PC-3 (cell line): ENCODE measurements around the gene TCEA3. TPM values are rescaled to one million over a fixed set of nuclear protein-coding genes. Genes with fewer than 3 reads are reported as not detected.

ENCODE experiments used
- ATAC-seq: fragments of 200-7000 bp; cut with Tn5 transposase; 2 replicates; pipeline ENCODE4 v1.9.1; 2020; ENCODE audit warnings: mild to moderate bottlenecking, moderate library complexity
- BruUV-seq: library from RNA; stranded (reverse); fragments of 400-500 nt; replicated peaks from 2 replicates; lab custom pipeline; 2021; lab: Mats Ljungman, UMichigan
- CTCF ChIA-PET: fragments of 300-600 bp; sonication (Branson Sonifier 250); formaldehyde crosslinking; loops from one replicate; lab custom pipeline; 2022; ENCODE audit warnings: antibody characterized with exemption; lab: Charles Lee
- POLR2A ChIA-PET: fragments of 300-600 bp; sonication (Branson Sonifier 250); formaldehyde crosslinking; loops from one replicate; lab custom pipeline; 2022; ENCODE audit warnings: antibody characterized with exemption; ENCODE audit not compliant: unreplicated experiment; lab: Charles Lee
- DNase-seq: peaks from one replicate; pipeline ENCODE4 v3.0.0-alpha.2; 2015
- H2AFZ ChIP-seq: fragments of 300-600 bp; sonication (generic); 2 replicates; pipeline ENCODE4 v1.6.0; 2016; ENCODE audit warnings: antibody characterized with exemption, low read length
- H3F3A ChIP-seq: fragments of 300-600 bp; sonication (generic); one replicate; pipeline ENCODE4 v1.6.0; 2017; ENCODE audit warnings: antibody characterized with exemption, low read length, control low read depth, mild to moderate bottlenecking; ENCODE audit not compliant: unreplicated experiment
- H3K27ac ChIP-seq: fragments of 300-600 bp; sonication (generic); 2 replicates; pipeline ENCODE4 v1.5.1; 2016; ENCODE audit warnings: mild to moderate bottlenecking, low read length
- H3K27me3 ChIP-seq: fragments of 300-600 bp; sonication (generic); 2 replicates; pipeline ENCODE4 v1.6.1; 2016; ENCODE audit warnings: low read length, mixed read lengths
- H3K36me3 ChIP-seq: fragments of 300-600 bp; sonication (generic); 2 replicates; pipeline ENCODE4 v1.6.1; 2016; ENCODE audit warnings: low read depth, mixed run types, low read length, mixed read lengths
- H3K4me1 ChIP-seq: fragments of 300-600 bp; sonication (generic); 2 replicates; pipeline ENCODE4 v1.5.1; 2016; ENCODE audit warnings: low read length; ENCODE audit not compliant: insufficient read depth
- H3K4me2 ChIP-seq: fragments of 300-600 bp; sonication (generic); 2 replicates; pipeline ENCODE4 v1.6.0; 2016; ENCODE audit warnings: low read length
- H3K4me3 ChIP-seq: fragments of 300-600 bp; sonication (generic); 2 replicates; pipeline ENCODE4 v1.5.1; 2016; ENCODE audit warnings: mild to moderate bottlenecking, low read length, mixed read lengths
- H3K79me2 ChIP-seq: fragments of 300-600 bp; sonication (generic); 2 replicates; pipeline ENCODE4 v1.6.1; 2017; ENCODE audit warnings: low read length, mixed read lengths
- H3K9ac ChIP-seq: fragments of 300-600 bp; sonication (generic); 2 replicates; pipeline ENCODE4 v1.6.0; 2016; ENCODE audit warnings: mild to moderate bottlenecking, low read length
- H3K9me2 ChIP-seq: fragments of 300-600 bp; sonication (generic); replicated peaks from 2 replicates; pipeline ENCODE4 v1.6.1; 2016; ENCODE audit warnings: mixed run types, low read length, mixed read lengths
- H3K9me3 ChIP-seq: fragments of 300-600 bp; sonication (generic); 2 replicates; pipeline ENCODE4 v1.6.1; 2016; ENCODE audit warnings: low read length, mixed read lengths
- H4K20me1 ChIP-seq: fragments of 300-600 bp; sonication (generic); 2 replicates; pipeline ENCODE4 v1.6.1; 2016; ENCODE audit warnings: low read length, mixed read lengths
- EZH2 ChIP-seq: fragments of 300-600 bp; sonication (generic); IDR thresholded peaks from one replicate; pipeline ENCODE4 v1.6.1; 2017; ENCODE audit warnings: antibody characterized with exemption, mild to moderate bottlenecking, low read length; ENCODE audit not compliant: unreplicated experiment
- EZH2phosphoT487 ChIP-seq: fragments of 300-600 bp; sonication (generic); IDR thresholded peaks from 2 replicates; pipeline ENCODE4 v1.6.1; 2018; ENCODE audit warnings: mild to moderate bottlenecking, antibody characterized with exemption, low read length, borderline replicate concordance
- intact Hi-C: fragments of 100-400 bp; cut with micrococcal nuclease; formaldehyde crosslinking; loops from 2 replicates; pipeline ENCODE4 v1.9.0; 2023
- total RNA-seq: library from RNA; depleted of rRNA; stranded (reverse); fragments of >200 nt; gene quantifications from 2 replicates; pipeline ENCODE4 v1.2.3, GENCODE V29; 2014
- TF ChIP-seq, protein P1 (sequence below): fragments of 300-600 bp; sonication (generic); conservative IDR thresholded peaks from 2 replicates; pipeline ENCODE4 v1.5.1; 2017; ENCODE audit warnings: antibody characterized with exemption, low read depth, mild to moderate bottlenecking, low read length

Gene TCEA3
- total RNA-seq, 1 experiment from 2014 or later: 23.6 TPM

DNA sequence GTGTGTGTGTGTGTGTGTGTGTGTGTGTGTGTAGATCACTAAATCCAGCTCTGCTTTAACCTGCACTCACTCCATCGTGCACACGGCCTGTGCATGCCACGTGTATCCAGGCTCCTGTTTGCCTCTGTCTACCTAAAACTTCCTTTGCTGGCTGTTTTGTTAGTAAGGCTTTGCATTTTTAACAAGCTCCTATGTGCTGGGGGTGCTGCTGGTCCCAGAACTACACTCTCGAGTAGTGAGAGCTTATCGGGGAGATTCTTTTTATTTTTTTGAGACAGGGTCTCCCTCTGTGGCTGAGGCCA lies 596 bp upstream of the TCEA3 start:
- Histone ChIP-seq H3K9ac (0 out of 2 replicates have a peak overlapping the region, but pooled peaks have one; percentile 69), H3K27ac (no peak overlapping the region), H4K20me1 (no peaks in the 10 kb centered on the region), H3K36me3 (no peaks in the 10 kb centered on the region), H2AFZ (peak overlapping the region; percentile 94), H3K4me1 (peaks cover 23% of the 10 kb centered on the region), H3K9me3 (no peaks in the 10 kb centered on the region), H3K4me3 (peak overlapping the region; percentile 81), H3K9me2 (no peaks in the 10 kb centered on the region), H3K27me3 (no peaks in the 10 kb centered on the region), H3F3A (no peaks in the 10 kb centered on the region), H3K79me2 (peaks cover 15% of the 10 kb centered on the region; the same call in 1 of the 2 replicates), H3K4me2 (peak overlapping the region; percentile 98)
- POLR2A ChIA-PET: no interaction called here
- ATAC-seq (no peak), DNase-seq (no peak)
- BruUV-seq: no TSS peak
- CTCF ChIA-PET: interaction anchor here (0.6 to 1.8 kb wide), 3 partner anchors 21 to 124 kb away, joined by 3 to 9 read pairs (median 3); partner anchors contain the start of gene ASAP3
- intact Hi-C loops: no loop called here
- TF ChIP-seq EZH2phosphoT487: no peak
- TF ChIP-seq, protein P1, sequence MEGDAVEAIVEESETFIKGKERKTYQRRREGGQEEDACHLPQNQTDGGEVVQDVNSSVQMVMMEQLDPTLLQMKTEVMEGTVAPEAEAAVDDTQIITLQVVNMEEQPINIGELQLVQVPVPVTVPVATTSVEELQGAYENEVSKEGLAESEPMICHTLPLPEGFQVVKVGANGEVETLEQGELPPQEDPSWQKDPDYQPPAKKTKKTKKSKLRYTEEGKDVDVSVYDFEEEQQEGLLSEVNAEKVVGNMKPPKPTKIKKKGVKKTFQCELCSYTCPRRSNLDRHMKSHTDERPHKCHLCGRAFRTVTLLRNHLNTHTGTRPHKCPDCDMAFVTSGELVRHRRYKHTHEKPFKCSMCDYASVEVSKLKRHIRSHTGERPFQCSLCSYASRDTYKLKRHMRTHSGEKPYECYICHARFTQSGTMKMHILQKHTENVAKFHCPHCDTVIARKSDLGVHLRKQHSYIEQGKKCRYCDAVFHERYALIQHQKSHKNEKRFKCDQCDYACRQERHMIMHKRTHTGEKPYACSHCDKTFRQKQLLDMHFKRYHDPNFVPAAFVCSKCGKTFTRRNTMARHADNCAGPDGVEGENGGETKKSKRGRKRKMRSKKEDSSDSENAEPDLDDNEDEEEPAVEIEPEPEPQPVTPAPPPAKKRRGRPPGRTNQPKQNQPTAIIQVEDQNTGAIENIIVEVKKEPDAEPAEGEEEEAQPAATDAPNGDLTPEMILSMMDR: no peak
- no peak for TF ChIP-seq EZH2

DNA sequence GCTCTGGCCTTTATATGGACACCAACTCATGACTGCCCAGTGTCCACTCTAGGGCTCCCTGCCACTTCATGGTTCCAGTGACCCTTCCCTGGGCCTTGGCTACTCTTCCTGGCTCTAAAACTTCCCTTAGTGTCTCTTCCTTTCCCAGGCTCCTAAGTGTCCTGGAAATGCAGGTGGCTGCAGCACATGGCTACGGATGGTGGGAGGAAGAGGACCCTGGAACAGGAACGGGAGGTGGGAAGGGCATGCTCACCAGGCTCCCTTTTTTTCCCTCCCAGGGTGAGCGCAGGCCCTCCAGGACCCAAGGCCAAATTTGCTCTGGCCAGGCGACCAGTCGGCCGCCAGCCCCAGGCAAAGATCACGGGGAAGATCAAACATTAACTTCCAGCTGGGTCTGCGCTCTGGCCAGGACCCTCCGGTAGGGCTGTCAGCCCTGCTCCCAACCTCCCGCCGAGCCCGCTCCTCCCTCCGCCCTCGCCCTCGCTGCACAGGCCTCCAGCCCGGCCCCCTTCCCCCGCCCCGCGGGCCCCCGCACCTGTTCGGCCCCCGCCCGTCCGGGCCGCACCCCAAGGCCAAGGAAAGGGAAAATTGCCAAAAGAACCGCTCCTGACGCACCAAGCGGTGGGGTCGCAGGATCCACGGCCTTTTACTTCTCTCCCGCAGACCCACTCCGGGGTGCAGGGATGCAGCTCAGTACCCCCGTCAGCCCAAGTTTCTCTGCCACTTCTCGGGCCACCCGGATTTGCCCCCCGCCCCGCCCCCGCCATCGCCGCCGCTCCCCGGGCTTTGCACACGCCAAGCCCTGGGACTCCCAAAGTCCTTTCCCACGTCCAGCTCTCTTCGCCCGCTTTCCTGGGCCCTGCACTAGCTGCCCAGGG lies 894 bp downstream of the TCEA3 start:
- Histone ChIP-seq H3K27me3 (no peaks in the 10 kb centered on the region), H3F3A (no peaks in the 10 kb centered on the region), H3K79me2 (peaks cover 15% of the 10 kb centered on the region; the same call in 1 of the 2 replicates), H3K9me3 (no peaks in the 10 kb centered on the region), H3K4me3 (peak overlapping the region; percentile 81), H3K4me1 (peaks cover 23% of the 10 kb centered on the region), H3K9ac (peak overlapping the region; percentile 69), H3K27ac (no peak overlapping the region), H3K9me2 (no peaks in the 10 kb centered on the region), H3K36me3 (no peaks in the 10 kb centered on the region), H2AFZ (peak overlapping the region; percentile 94), H3K4me2 (peak overlapping the region; percentile 98), H4K20me1 (no peaks in the 10 kb centered on the region)
- ChIA-PET POLR2A (no interaction called here), CTCF (interaction anchor here (0.9 to 1.8 kb wide), 3 partner anchors 20 to 74 kb away, joined by 3 to 9 read pairs (median 4); no protein-coding TSS in a partner anchor)
- intact Hi-C loops: loop anchor here (2.0 to 5.0 kb wide), 2 partner anchors 61 to 114 kb away; partner anchors contain the start of gene ASAP3
- peak; percentile 40 for ATAC-seq
- no TSS peak for BruUV-seq
- DNase-seq: peak; percentile 39
- TF ChIP-seq EZH2: no peak
- TF ChIP-seq, protein P1: no peak
- TF ChIP-seq EZH2phosphoT487: no peak
